H9 (cell line): ENCODE results near the gene GPHN. TPM values are rescaled to one million over a fixed set of nuclear protein-coding genes. Genes with fewer than 3 reads are reported as not detected.

Experiments used
- DNase-seq: peaks from one replicate; pipeline ENCODE4 v3.0.0-alpha.2; 2017
- H2AFZ ChIP-seq: one replicate; pipeline ENCODE4 v1.6.1; 2013; ENCODE audit warnings: mild to moderate bottlenecking, low read length, control low read depth, moderate library complexity
- H2AK5ac ChIP-seq: 2 replicates; pipeline ENCODE4 v1.6.1; 2013; ENCODE audit warnings: low read length, control low read depth, mixed read lengths; ENCODE audit not compliant: insufficient read length
- H2BK120ac ChIP-seq: one replicate; pipeline ENCODE4 v1.6.1; 2013; ENCODE audit warnings: low read depth, mild to moderate bottlenecking, low read length, control low read depth, inconsistent platforms; ENCODE audit not compliant: poor library complexity, severe bottlenecking
- H2BK12ac ChIP-seq: 2 replicates; pipeline ENCODE4 v1.6.1; 2013; ENCODE audit warnings: low read length, control low read depth, mixed read lengths, low read depth; ENCODE audit not compliant: insufficient read length
- H2BK15ac ChIP-seq: 2 replicates; pipeline ENCODE4 v1.6.1; 2013; ENCODE audit warnings: low read depth, low read length, control low read depth
- H2BK20ac ChIP-seq: one replicate; pipeline ENCODE4 v1.6.1; 2013; ENCODE audit warnings: low read depth, mild to moderate bottlenecking, low read length, control low read depth, inconsistent platforms; ENCODE audit not compliant: poor library complexity, severe bottlenecking
- H2BK5ac ChIP-seq: 2 replicates; pipeline ENCODE4 v1.6.1; 2013; ENCODE audit warnings: low read length, control low read depth, mixed read lengths; ENCODE audit not compliant: insufficient read length
- H3K14ac ChIP-seq: 2 replicates; pipeline ENCODE4 v1.6.1; 2013; ENCODE audit warnings: low read length, control low read depth; ENCODE audit not compliant: insufficient read depth
- H3K18ac ChIP-seq: 2 replicates; pipeline ENCODE4 v1.6.1; 2013; ENCODE audit warnings: low read depth, mild to moderate bottlenecking, mixed read lengths, low read length, control low read depth; ENCODE audit not compliant: insufficient read length
- H3K23ac ChIP-seq: 2 replicates; pipeline ENCODE4 v1.6.1; 2013; ENCODE audit warnings: low read length, control low read depth, mixed read lengths, low read depth; ENCODE audit not compliant: insufficient read length
- H3K23me2 ChIP-seq: 2 replicates; pipeline ENCODE4 v1.6.1; 2013; ENCODE audit warnings: low read depth, mild to moderate bottlenecking, mixed read lengths, low read length, control low read depth; ENCODE audit not compliant: insufficient read length, poor library complexity, severe bottlenecking
- H3K27ac ChIP-seq: 2 replicates; pipeline ENCODE4 v1.5.1; 2013; ENCODE audit warnings: low read length, control low read depth, mixed read lengths, low read depth; ENCODE audit not compliant: insufficient read length
- H3K27me3 ChIP-seq: 2 replicates; pipeline ENCODE4 v1.6.1; 2013; ENCODE audit warnings: low read length, control low read depth, inconsistent platforms; ENCODE audit not compliant: insufficient read depth
- H3K4ac ChIP-seq: 2 replicates; pipeline ENCODE4 v1.6.1; 2013; ENCODE audit warnings: low read depth, mild to moderate bottlenecking, control low read depth, inconsistent platforms, low read length, moderate library complexity
- H3K4me1 ChIP-seq: 2 replicates; pipeline ENCODE4 v1.6.1; 2013; ENCODE audit warnings: low read length, control low read depth, inconsistent platforms; ENCODE audit not compliant: insufficient read depth
- H3K4me2 ChIP-seq: 2 replicates; pipeline ENCODE4 v1.6.1; 2013; ENCODE audit warnings: low read length, control low read depth, mixed read lengths; ENCODE audit not compliant: insufficient read length, insufficient read depth
- H3K56ac ChIP-seq: 2 replicates; pipeline ENCODE4 v1.6.1; 2013; ENCODE audit warnings: low read depth, mild to moderate bottlenecking, mixed read lengths, low read length, control low read depth; ENCODE audit not compliant: insufficient read length
- H3K79me1 ChIP-seq: 2 replicates; pipeline ENCODE4 v1.6.1; 2013; ENCODE audit warnings: low read depth, mild to moderate bottlenecking, moderate library complexity, low read length, control low read depth, inconsistent platforms; ENCODE audit not compliant: insufficient read depth, poor library complexity, severe bottlenecking
- H3K79me2 ChIP-seq: 2 replicates; pipeline ENCODE4 v1.6.1; 2013; ENCODE audit warnings: low read length, control low read depth, inconsistent platforms; ENCODE audit not compliant: insufficient read depth
- H3K9ac ChIP-seq: 2 replicates; pipeline ENCODE4 v1.6.1; 2013; ENCODE audit warnings: low read length, control low read depth, mixed read lengths; ENCODE audit not compliant: insufficient read length; ENCODE audit errors: extremely low read depth
- H3K9me3 ChIP-seq: one replicate; pipeline ENCODE4 v1.6.1; 2013; ENCODE audit warnings: low read depth, low read length, inconsistent platforms; ENCODE audit not compliant: control insufficient read depth
- H3T11ph ChIP-seq: one replicate; pipeline ENCODE4 v1.6.1; 2013; ENCODE audit warnings: mild to moderate bottlenecking, low read length, control low read depth, inconsistent platforms
- H4K20me1 ChIP-seq: one replicate; pipeline ENCODE4 v1.6.1; 2013; ENCODE audit not compliant: control insufficient read depth, insufficient read length, insufficient read depth
- H4K5ac ChIP-seq: 2 replicates; pipeline ENCODE4 v1.6.1; 2013; ENCODE audit warnings: low read depth, mild to moderate bottlenecking, mixed read lengths, low read length, control low read depth; ENCODE audit not compliant: insufficient read length
- H4K8ac ChIP-seq: replicated peaks from 2 replicates; pipeline ENCODE4 v1.6.1; 2013; ENCODE audit warnings: low read length, control low read depth, mixed read lengths, low read depth; ENCODE audit not compliant: insufficient read length
- H4K91ac ChIP-seq: 2 replicates; pipeline ENCODE4 v1.6.1; 2013; ENCODE audit warnings: low read depth, mild to moderate bottlenecking, moderate library complexity, mixed read lengths, low read length, control low read depth; ENCODE audit not compliant: insufficient read length
- H3K27ac Mint-ChIP-seq, 3 experiments: 2 replicates in 2 of 3; 3 replicates in 1 of 3; pipeline ENCODE4 v1.8.0; 2020 to 2021; ENCODE audit warnings: mixed read lengths in 3 of 3, mild to moderate bottlenecking in 1 of 3, moderate library complexity in 1 of 3
- H3K27me3 Mint-ChIP-seq: 2 replicates; pipeline ENCODE4 v1.8.0; 2021; ENCODE audit warnings: low read depth, mild to moderate bottlenecking, moderate library complexity, mixed read lengths
- H3K36me3 Mint-ChIP-seq, 3 experiments: 2 replicates in 2 of 3; 3 replicates in 1 of 3; pipeline ENCODE4 v1.8.0; 2020 to 2021; ENCODE audit warnings: low read depth in 3 of 3, mixed read lengths in 3 of 3; ENCODE audit not compliant: insufficient read depth in 1 of 3
- H3K4me1 Mint-ChIP-seq, 2 experiments: 2 replicates each; pipeline ENCODE4 v1.8.0; 2020; ENCODE audit warnings: mixed read lengths in 2 of 2
- H3K4me3 Mint-ChIP-seq, 2 experiments: 2 replicates in 1 of 2; 3 replicates in 1 of 2; pipeline ENCODE4 v1.8.0; 2020 to 2021; ENCODE audit warnings: mild to moderate bottlenecking in 2 of 2, mixed read lengths in 2 of 2, moderate library complexity in 1 of 2
- H3K9me3 Mint-ChIP-seq, 2 experiments: 2 replicates in 1 of 2; 3 replicates in 1 of 2; pipeline ENCODE4 v1.8.0; 2020; ENCODE audit warnings: mild to moderate bottlenecking in 2 of 2, mixed read lengths in 2 of 2, moderate library complexity in 1 of 2
- WGBS: extraction: QIAGEN DNeasy Blood & Tissue Kit; methylation state at CpG from one replicate; pipeline ENCODE4 v1.1.7; 2013; ENCODE audit warnings: missing lambda C conversion rate, low lambda C conversion rate, mixed read lengths; ENCODE audit not compliant: insufficient read length; ENCODE audit errors: extremely low coverage; 5-methylcytosine and 5-hydroxymethylcytosine counted together
- total RNA-seq: library from RNA; stranded (reverse); gene quantifications from 2 replicates; pipeline ENCODE4 v1.2.1, GENCODE V29; 2021
- TF ChIP-seq, protein P1 (sequence below): fragments of 200-600 bp; sonication (generic); conservative IDR thresholded peaks from 3 replicates; pipeline ENCODE4 v1.8.0; 2021; ENCODE audit warnings: antibody characterized with exemption, mild to moderate bottlenecking

GPHN gene
- total RNA-seq, 1 experiment from 2014 or later, result 16.1 TPM

DNA sequence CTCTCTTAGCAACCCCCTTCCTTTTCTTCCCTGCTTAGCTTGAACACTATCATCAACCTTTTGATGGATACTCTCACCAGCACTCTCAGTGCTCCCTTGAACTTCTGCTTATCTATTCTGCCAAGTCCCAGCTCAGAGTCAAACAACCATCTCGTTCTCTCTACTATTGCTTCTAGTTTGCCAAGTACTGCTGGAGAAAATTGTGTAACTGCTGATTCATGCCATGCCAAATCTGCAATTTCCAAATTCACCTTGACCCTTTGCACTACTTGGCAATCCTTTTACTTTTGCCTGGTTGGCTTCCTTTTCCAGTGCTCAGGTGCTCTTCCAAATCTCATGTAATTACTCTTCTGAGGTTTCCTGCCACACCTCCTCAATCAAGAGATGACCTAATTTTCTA is 24.6 kb upstream of the GPHN start:
- Histone ChIP-seq H3K4me2 (no peak overlapping the region), H3K79me1 (no peaks in the 10 kb centered on the region), H3K4me1 (no peaks in the 10 kb centered on the region), H3K9ac (no peak overlapping the region), H2BK12ac (no peak overlapping the region), H4K8ac (no peak overlapping the region), H3T11ph (no peak overlapping the region), H3K4ac (no peak overlapping the region), H2BK15ac (no peak overlapping the region), H3K27me3 (no peaks in the 10 kb centered on the region), H4K91ac (no peak overlapping the region), H3K56ac (no peak overlapping the region), H3K23ac (no peak overlapping the region), H3K27ac (no peak overlapping the region), H3K79me2 (no peaks in the 10 kb centered on the region), H4K5ac (no peak overlapping the region), H3K23me2 (no peaks in the 10 kb centered on the region), H3K9me3 (no peaks in the 10 kb centered on the region), H2AK5ac (no peak overlapping the region), H4K20me1 (no peaks in the 10 kb centered on the region), H3K18ac (no peak overlapping the region), H2BK5ac (no peak overlapping the region), H3K14ac (no peak overlapping the region), H2BK120ac (no peak overlapping the region), H2AFZ (no peak overlapping the region), H2BK20ac (no peak overlapping the region)
- TF ChIP-seq, protein P1, sequence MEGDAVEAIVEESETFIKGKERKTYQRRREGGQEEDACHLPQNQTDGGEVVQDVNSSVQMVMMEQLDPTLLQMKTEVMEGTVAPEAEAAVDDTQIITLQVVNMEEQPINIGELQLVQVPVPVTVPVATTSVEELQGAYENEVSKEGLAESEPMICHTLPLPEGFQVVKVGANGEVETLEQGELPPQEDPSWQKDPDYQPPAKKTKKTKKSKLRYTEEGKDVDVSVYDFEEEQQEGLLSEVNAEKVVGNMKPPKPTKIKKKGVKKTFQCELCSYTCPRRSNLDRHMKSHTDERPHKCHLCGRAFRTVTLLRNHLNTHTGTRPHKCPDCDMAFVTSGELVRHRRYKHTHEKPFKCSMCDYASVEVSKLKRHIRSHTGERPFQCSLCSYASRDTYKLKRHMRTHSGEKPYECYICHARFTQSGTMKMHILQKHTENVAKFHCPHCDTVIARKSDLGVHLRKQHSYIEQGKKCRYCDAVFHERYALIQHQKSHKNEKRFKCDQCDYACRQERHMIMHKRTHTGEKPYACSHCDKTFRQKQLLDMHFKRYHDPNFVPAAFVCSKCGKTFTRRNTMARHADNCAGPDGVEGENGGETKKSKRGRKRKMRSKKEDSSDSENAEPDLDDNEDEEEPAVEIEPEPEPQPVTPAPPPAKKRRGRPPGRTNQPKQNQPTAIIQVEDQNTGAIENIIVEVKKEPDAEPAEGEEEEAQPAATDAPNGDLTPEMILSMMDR, result no peak
- no peaks in the 10 kb centered on the region; the same call in 1 of the 2 replicates for H3K27me3 Mint-ChIP-seq
- no peaks in the 10 kb centered on the region for H3K4me1 Mint-ChIP-seq
- no peaks in the 10 kb centered on the region for H3K36me3 Mint-ChIP-seq
- no peak overlapping the region for H3K27ac Mint-ChIP-seq
- H3K4me3 Mint-ChIP-seq, result no peak overlapping the region
- no peak for DNase-seq
- H3K9me3 Mint-ChIP-seq, result no peaks in the 10 kb centered on the region
- no CpG with 5 or more reads among the region's 1 CpG for WGBS
